Endothelial cell of umbilical vein (primary cell): ENCODE measurements around the gene FRK. TPM values are rescaled to one million over a fixed set of nuclear protein-coding genes. Genes with fewer than 3 reads are reported as not detected.
A peak's percentile ranks its signal among the peaks of the same experiment; 100 is the strongest.

Experiments used
- BruUV-seq: library from RNA; stranded (reverse); fragments of 400-500 nt; replicated peaks from 2 replicates; lab custom pipeline; 2021; lab: Mats Ljungman, UMichigan
- CTCF ChIA-PET: fragments of 300-600, 350-600 bp; sonication (Branson Sonifier 250); formaldehyde crosslinking; loops from one replicate; lab custom pipeline; 2021; ENCODE audit warnings: antibody characterized with exemption, inconsistent platforms; lab: Charles Lee
- POLR2A ChIA-PET: fragments of 300-600, 350-600 bp; sonication (Branson Sonifier 250); formaldehyde crosslinking; loops from one replicate; lab custom pipeline; 2021; ENCODE audit warnings: antibody characterized with exemption, inconsistent platforms; lab: Charles Lee
- DNase-seq: peaks from one replicate; pipeline ENCODE4 v3.0.0-alpha.2; 2011; ENCODE audit warnings: low read depth, low spot score
- FAIRE-seq: peaks from 2 replicates; lab custom pipeline; 2011; peaks lifted over from hg19 to GRCh38; lab: Jason Lieb, UNC
- H2AFZ ChIP-seq: 2 replicates; pipeline ENCODE4 v1.6.0; 2012; ENCODE audit warnings: low read depth, low read length, control low read depth, inconsistent platforms
- H3K27ac ChIP-seq: 2 replicates; pipeline ENCODE4 v1.5.1; 2011; ENCODE audit warnings: low read depth, mild to moderate bottlenecking, control low read depth, low read length, moderate library complexity; ENCODE audit not compliant: insufficient read depth
- H3K27me3 ChIP-seq, 2 experiments: 2 replicates each; pipeline versions ENCODE4 v1.6.0 to v1.6.1; 2011; ENCODE audit warnings: low read length in 2 of 2, mixed read lengths in 1 of 2; ENCODE audit not compliant: control insufficient read depth in 2 of 2, insufficient read depth in 2 of 2
- H3K36me3 ChIP-seq, 2 experiments: 2 replicates in 1 of 2; 3 replicates in 1 of 2; pipeline ENCODE4 v1.5.1; 2011; ENCODE audit warnings: low read length in 2 of 2, mild to moderate bottlenecking in 1 of 2, moderate library complexity in 1 of 2; ENCODE audit not compliant: control insufficient read depth in 2 of 2, insufficient read depth in 2 of 2; ENCODE audit errors: extremely low read depth in 1 of 2
- H3K4me1 ChIP-seq: 3 replicates; pipeline ENCODE4 v1.5.1; 2011; ENCODE audit warnings: mild to moderate bottlenecking, low read length; ENCODE audit not compliant: control insufficient read depth, insufficient read depth; ENCODE audit errors: extremely low read depth
- H3K4me2 ChIP-seq: 2 replicates; pipeline ENCODE4 v1.6.1; 2011; ENCODE audit warnings: low read length, control low read depth, mixed read lengths; ENCODE audit not compliant: insufficient read depth
- H3K4me3 ChIP-seq, 3 experiments: fragments of 200-600 bp in 1 of 3; sonication (generic), shearing (Covaris generic) in 1 of 3; replicated peaks in 1 of 3; 2 replicates each; pipeline ENCODE4 v1.5.1; 2011 to 2016; ENCODE audit warnings: control low read depth in 3 of 3, low read length in 3 of 3, mild to moderate bottlenecking in 2 of 3, inconsistent platforms in 1 of 3, low read depth in 1 of 3, moderate library complexity in 1 of 3; ENCODE audit not compliant: insufficient read depth in 1 of 3
- H3K79me2 ChIP-seq: 2 replicates; pipeline ENCODE4 v1.6.0; 2012; ENCODE audit warnings: low read length, inconsistent platforms; ENCODE audit not compliant: control insufficient read depth, insufficient read depth
- H3K9ac ChIP-seq: replicated peaks from 2 replicates; pipeline ENCODE3; 2011; ENCODE audit warnings: low read length, control low read depth; ENCODE audit not compliant: insufficient read depth; ENCODE audit errors: extremely low read depth
- H3K9me1 ChIP-seq: replicated peaks from 3 replicates; pipeline ENCODE4 v1.6.0; 2011; ENCODE audit warnings: mild to moderate bottlenecking, low read length; ENCODE audit not compliant: control insufficient read depth, insufficient read depth; ENCODE audit errors: extremely low read depth
- H3K9me3 ChIP-seq: replicated peaks from 2 replicates; pipeline ENCODE4 v1.5.1; 2012; ENCODE audit warnings: low read length, inconsistent platforms; ENCODE audit not compliant: control insufficient read depth, insufficient read depth
- H4K20me1 ChIP-seq: replicated peaks from 2 replicates; pipeline ENCODE3; 2011; ENCODE audit warnings: mild to moderate bottlenecking, low read length; ENCODE audit not compliant: control insufficient read depth, insufficient read depth; ENCODE audit errors: extremely low read depth
- CTCF ChIP-seq, 2 donors: IDR thresholded peaks; 1 replicate in 1 of 2; 2 replicates in 1 of 2; pipeline ENCODE4 v1.5.1; 2011; ENCODE audit warnings: low read length in 2 of 2, mild to moderate bottlenecking in 2 of 2, moderate library complexity in 2 of 2, control low read depth in 1 of 2, inconsistent platforms in 1 of 2, low read depth in 1 of 2; ENCODE audit not compliant: insufficient read depth in 1 of 2; ENCODE audit errors: extremely low read depth in 1 of 2
- FOS ChIP-seq: IDR thresholded peaks from 2 replicates; pipeline ENCODE4 v1.6.1; 2011; ENCODE audit warnings: mild to moderate bottlenecking, low read length, moderate library complexity, borderline replicate concordance; ENCODE audit not compliant: insufficient read depth
- GATA2 ChIP-seq: IDR thresholded peaks from 2 replicates; pipeline ENCODE4 v1.7.0; 2011; ENCODE audit warnings: low read depth, mild to moderate bottlenecking, moderate library complexity, mixed read lengths, low read length; ENCODE audit not compliant: insufficient read length, insufficient read depth
- JUN ChIP-seq: IDR thresholded peaks from 2 replicates; pipeline ENCODE4 v1.6.1; 2011; ENCODE audit warnings: borderline replicate concordance, low read depth; ENCODE audit not compliant: insufficient read length, insufficient read depth
- MAX ChIP-seq: IDR thresholded peaks from 2 replicates; pipeline ENCODE4 v1.6.1; 2011; ENCODE audit not compliant: insufficient read depth, insufficient read length
- MYC ChIP-seq: IDR thresholded peaks from one replicate; pipeline ENCODE4 v1.6.1; 2011; ENCODE audit warnings: mild to moderate bottlenecking, low read depth, low read length
- POLR2A ChIP-seq: IDR thresholded peaks from 2 replicates; pipeline ENCODE4 v1.6.1; 2012; ENCODE audit warnings: low read depth, mild to moderate bottlenecking, control low read depth, low read length
- POLR2AphosphoS5 ChIP-seq: IDR thresholded peaks from 2 replicates; pipeline ENCODE4 v1.6.1; 2012; ENCODE audit warnings: low read depth, mild to moderate bottlenecking, control low read depth, low read length, moderate library complexity; ENCODE audit not compliant: insufficient read depth
- dilution Hi-C: fragments of 300-500 bp; cut with MboI; formaldehyde crosslinking; loops from one replicate; pipeline ENCODE4 v1.15.0; 2019; ENCODE audit warnings: low sequenced_read_pairs; ENCODE audit not compliant: extremely low pct_ligation_motif_present
- intact Hi-C: fragments of 100-400 bp; cut with micrococcal nuclease; formaldehyde crosslinking; loops from one replicate; pipeline ENCODE4 v1.10.0; 2022
- polyA plus RNA-seq, 4 experiments: library from polyadenylated mRNA; depleted of rRNA in 3 of 4; stranded (reverse) in 3 of 4; unstranded in 1 of 4; fragments of >200 nt; gene quantifications; 2 replicates each; pipeline versions ENCODE4 v1.2.1 to v1.2.3, GENCODE V29; 2011 to 2012; ENCODE audit warnings: missing spikeins in 1 of 4
- total RNA-seq: library from RNA; stranded (reverse); gene quantifications from 2 replicates; pipeline ENCODE4 v1.2.3, GENCODE V29; 2021

The FRK gene
- total and polyA plus RNA-seq, 2 donors (not counting 3 experiments of a cell fraction or from before 2014, with no cell fraction given): 0.01 TPM; not detected in 1

- H3K4me2 ChIP-seq: no peak overlapping the region
- FAIRE-seq: peak; percentile 72
- no peak overlapping the region for H3K27ac ChIP-seq
Observed at GRCh38 chr6:116016846-116017545, 43.7 kb downstream of the FRK start.

More at GRCh38 chr6:116016846-116017545, 43.7 kb downstream of the FRK start:
- BruUV-seq: no TSS peak
- TF ChIP-seq POLR2A: no peak
- TF ChIP-seq POLR2AphosphoS5: no peak
- TF ChIP-seq JUN: no peak
- no peak for TF ChIP-seq FOS
- TF ChIP-seq MYC: no peak
- TF ChIP-seq CTCF (IDR thresholded peaks at IDR 0.05; ENCODE audit: extremely low read depth in 1 of 2, insufficient read depth in 1 of 2, low read depth in 1 of 2, low read length in 2 of 2): no peak
- no peak for TF ChIP-seq MAX
- TF ChIP-seq GATA2: no peak
- dilution Hi-C loops: no loop called here
- no peaks in the 10 kb centered on the region for H4K20me1 ChIP-seq
- peaks cover 4% of the 10 kb centered on the region for H3K4me1 ChIP-seq
- H3K27me3 ChIP-seq: no peaks in the 10 kb centered on the region
- CTCF ChIA-PET: interaction anchor here (0.6 to 2.4 kb wide), 6 partner anchors 8 to 95 kb away, joined by 3 to 13 read pairs (median 4); partner anchors contain the start of gene NT5DC1
- H3K36me3 ChIP-seq: no peaks in the 10 kb centered on the region
- peak overlapping the region; percentile 73 for H2AFZ ChIP-seq
- H3K79me2 ChIP-seq: no peaks in the 10 kb centered on the region
- H3K4me3 ChIP-seq: no peak overlapping the region
- H3K9me3 ChIP-seq: no peaks in the 10 kb centered on the region
- POLR2A ChIA-PET: no interaction called here
- intact Hi-C loops: loop anchor here (10.0 kb wide), 1 partner anchor 168 kb away; no protein-coding TSS in a partner anchor
- no peaks in the 10 kb centered on the region for H3K9me1 ChIP-seq
- H3K9ac ChIP-seq: peak overlapping the region; percentile 1
- peak; percentile 52 for DNase-seq
